Measurements from ENCODE around the gene GPR162.

DNA sequence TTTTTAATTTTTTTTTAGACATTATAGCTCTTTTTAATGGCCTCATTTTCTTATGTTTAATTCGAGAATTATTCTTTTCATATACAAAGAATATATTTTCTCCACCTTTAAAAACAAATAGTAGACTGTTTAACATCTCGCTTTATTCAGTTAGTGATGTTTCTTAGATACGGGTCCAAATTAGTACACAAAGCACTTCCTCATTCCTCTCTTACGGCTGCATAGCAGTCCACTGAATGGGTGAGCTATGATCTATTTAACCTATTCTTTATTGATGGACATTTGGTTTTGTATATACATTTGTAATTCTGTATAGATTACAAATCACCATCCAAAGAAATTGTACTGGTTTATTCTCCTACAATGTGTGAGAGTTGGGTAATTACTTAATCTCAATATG is 8.3 kb upstream of the GPR162 start:
- TF ChIP-seq CTCF (conservative IDR thresholded peaks at IDR 0.05 in 1 of 2, IDR thresholded peaks at IDR 0.05 in 1 of 2; ENCODE audit: extremely low read depth in 1 of 2, insufficient read depth in 1 of 2, low read depth in 1 of 2, low read length in 2 of 2) (no peak), EZH2 (IDR thresholded peaks at IDR 0.05; ENCODE audit: borderline replicate concordance, low read length) (no peak)
